K562 (cell line): ENCODE data around the gene CBLC. TPM values are rescaled to one million over a fixed set of nuclear protein-coding genes. Genes with fewer than 3 reads are reported as not detected.

Source experiments
- CC2D1A ChIP-seq: fragments of 450-650 bp; IDR thresholded peaks from 2 replicates; pipeline ENCODE4 v1.6.1; 2017; ENCODE audit warnings: mild to moderate bottlenecking
- CHCHD3 ChIP-seq: fragments of 250-450 bp; sonication (Bioruptor Pico); IDR thresholded peaks from 2 replicates; pipeline ENCODE4 v2.1.2; 2022; ENCODE audit warnings: mild to moderate bottlenecking
- CHD7 ChIP-seq: fragments of 200-600 bp; sonication (generic); IDR thresholded peaks from one replicate; pipeline ENCODE4 v1.6.1; 2012; ENCODE audit warnings: mild to moderate bottlenecking, low read depth, low read length, inconsistent platforms
- CREB3L1 ChIP-seq: fragments of 450-650 bp; IDR thresholded peaks from 2 replicates; pipeline ENCODE4 v1.6.1; 2014; ENCODE audit warnings: low read depth, mild to moderate bottlenecking, moderate library complexity, borderline replicate concordance
- GMEB1 ChIP-seq: fragments of 250-450 bp; sonication (Bioruptor Pico); IDR thresholded peaks from 2 replicates; pipeline ENCODE4 v1.4.0; 2020; ENCODE audit warnings: mild to moderate bottlenecking
- NCOR1 ChIP-seq: fragments of 450-650 bp; IDR thresholded peaks from 2 replicates; pipeline ENCODE4 v1.6.1; 2016; ENCODE audit warnings: mild to moderate bottlenecking, moderate library complexity
- NFE2L1 ChIP-seq: fragments of 450-650 bp; IDR thresholded peaks from 2 replicates; pipeline ENCODE4 v1.6.1; 2016; ENCODE audit warnings: missing genetic modification characterization, low read depth, mild to moderate bottlenecking, missing compliant biosample characterization, moderate library complexity, borderline replicate concordance
- POLR2B ChIP-seq: fragments of 450-650 bp; IDR thresholded peaks from 2 replicates; pipeline ENCODE4 v1.6.1; 2018; ENCODE audit warnings: low read depth; ENCODE audit not compliant: partially characterized antibody
- PREB ChIP-seq: sonication (generic); formaldehyde crosslinking; IDR thresholded peaks from 2 replicates; pipeline ENCODE4 v1.8.1; 2023; ENCODE audit warnings: mild to moderate bottlenecking, missing genetic modification reagents
- RHOXF2B ChIP-seq: fragments of 250-450 bp; sonication (Bioruptor Pico); conservative IDR thresholded peaks from 2 replicates; pipeline ENCODE4 v1.5.1; 2021
- ZNF12 ChIP-seq: sonication (generic); formaldehyde crosslinking; IDR thresholded peaks from 2 replicates; pipeline ENCODE4 v1.4.0; 2020; ENCODE audit warnings: mild to moderate bottlenecking, missing genetic modification reagents
- polyA plus RNA-seq, 8 experiments: library from polyadenylated mRNA; depleted of rRNA in 4 of 8; stranded (reverse) in 5 of 8; unstranded in 3 of 8; fragments of >200 nt; fragmentation: Nextera tagmentation in 2 of 8; fragmentation: Illumina TruSeq in 1 of 8; extraction: Ambion mirVana in 2 of 8; extraction: Trizol in 1 of 8; gene quantifications; 2 replicates each; pipeline versions ENCODE4 v1.2.1 to v1.2.3, GENCODE V29; 2011 to 2014; ENCODE audit warnings: inconsistent platforms in 1 of 8, missing spikeins in 1 of 8
- total RNA-seq, 7 experiments: library from RNA; depleted of rRNA in 6 of 7; stranded (reverse); fragments of >200 nt in 6 of 7; fragmentation: Illumina TruSeq in 2 of 7; extraction: Trizol in 2 of 7; gene quantifications; 2 replicates each; pipeline versions ENCODE4 v1.2.1 to v1.2.3, GENCODE V29; 2011 to 2021; ENCODE audit warnings: low replicate concordance in 1 of 7

CBLC gene
- total and polyA plus RNA-seq, 9 of the 15 experiments (the other 6 are each of a cell fraction or from before 2014, with no cell fraction given): 0.09 TPM; not detected in 8

GRCh38 chr19:44845612-44846454 lies 68.1 kb downstream of the CBLC start, which contains the start of gene NECTIN2 (continued):
- TF ChIP-seq CHD7 (no peak), CREB3L1 (0 out of 2 replicates have a peak, but pooled peaks have one; percentile 18), ZNF12 (CRISPR knock-in tag) (no peak), NCOR1 (peak; percentile 33; the same call in 1 of the 2 replicates), CC2D1A (no peak), NFE2L1 (tag) (no peak), PREB (no peak), RHOXF2B (no peak), GMEB1 (CRISPR knock-in tag) (no peak), POLR2B (peak; percentile 22), CHCHD3 (0 out of 2 replicates have a peak, but pooled peaks have one; percentile 43)
